GM12873 (cell line): ENCODE results near the gene FAM83C.

Experiments
- CTCF ChIP-seq: IDR thresholded peaks from 2 replicates; pipeline ENCODE4 v1.5.1; 2012; ENCODE audit warnings: low read depth, mild to moderate bottlenecking, moderate library complexity, low read length, control low read depth; ENCODE audit not compliant: insufficient read depth; ENCODE audit errors: missing control alignments

The FAM83C gene

DNA sequence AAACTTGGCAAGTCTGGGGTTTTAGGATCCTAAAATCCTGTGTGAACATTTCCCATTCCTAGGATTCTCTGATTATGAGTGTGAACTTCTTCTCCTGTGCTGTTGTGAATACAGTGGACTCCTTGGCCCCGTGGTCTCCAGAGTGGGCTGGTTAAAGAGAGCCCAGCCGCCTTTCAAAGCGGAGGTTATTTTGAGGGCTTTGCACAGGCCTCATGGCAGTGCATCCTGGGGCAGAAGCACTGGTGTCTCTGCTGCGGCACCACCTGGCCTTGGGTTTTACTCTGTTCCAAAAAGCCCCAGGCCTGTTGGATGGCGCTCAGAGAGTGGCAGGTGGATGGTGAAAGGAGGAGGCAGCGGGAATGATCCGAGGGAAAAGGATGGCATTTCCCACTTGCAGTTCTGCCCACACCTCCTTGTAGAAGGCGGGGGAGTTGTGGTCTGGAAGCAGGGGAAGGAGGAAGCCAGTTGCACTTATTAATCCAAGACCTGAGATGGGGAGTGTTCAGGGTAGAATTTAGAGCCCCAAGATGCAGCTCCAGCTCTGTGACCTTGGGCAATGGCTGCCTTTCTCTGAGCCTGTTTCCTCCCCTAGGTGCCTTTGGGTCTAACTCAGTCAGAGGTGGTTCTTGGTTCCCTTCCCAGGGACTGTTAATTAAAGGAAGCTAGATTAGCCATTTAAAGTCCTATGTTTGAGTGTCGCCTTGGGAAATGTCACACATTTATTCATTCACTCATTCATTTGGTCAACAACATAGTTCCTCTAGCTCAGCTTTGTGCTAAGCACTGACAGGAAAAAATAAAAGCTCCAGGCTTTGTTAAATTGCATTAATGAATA is 43.4 kb downstream of the FAM83C start:
- no peak for TF ChIP-seq CTCF

DNA sequence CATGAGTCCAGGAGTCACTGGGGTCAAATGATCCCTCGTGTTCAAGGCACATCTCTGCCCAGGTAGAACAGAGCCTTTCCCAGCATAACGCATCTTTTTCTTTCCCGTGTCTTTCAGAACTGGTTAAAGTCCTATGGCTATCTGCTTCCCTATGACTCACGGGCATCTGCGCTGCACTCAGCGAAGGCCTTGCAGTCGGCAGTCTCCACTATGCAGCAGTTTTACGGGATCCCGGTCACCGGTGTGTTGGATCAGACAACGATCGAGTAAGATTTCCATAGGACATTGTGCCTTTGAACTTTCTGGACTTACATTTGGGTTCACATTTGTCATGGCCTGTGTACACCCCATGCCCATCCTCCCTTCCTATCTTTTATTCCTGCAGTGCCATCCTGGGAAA is 45.5 kb downstream of the FAM83C start:
- no peak for TF ChIP-seq CTCF

DNA sequence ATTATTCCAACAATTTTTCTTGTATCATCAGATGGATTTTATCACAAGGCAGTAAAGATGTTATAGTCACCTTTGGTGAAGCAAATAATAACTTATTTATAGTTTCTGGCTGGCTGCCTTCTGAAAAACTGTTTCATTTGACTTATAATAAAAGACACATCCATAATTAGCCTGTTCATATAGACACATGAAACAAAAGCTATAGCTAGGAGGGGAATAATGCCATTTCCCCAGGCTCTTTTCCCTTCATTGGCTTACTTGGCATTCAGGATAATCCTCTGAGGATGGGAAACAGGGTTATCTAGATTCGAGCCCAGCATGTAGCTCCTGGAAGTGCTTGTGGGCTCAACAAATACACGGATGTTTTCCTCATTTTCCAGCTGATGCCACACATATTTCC is 48.2 kb downstream of the FAM83C start:
- no peak for TF ChIP-seq CTCF

DNA sequence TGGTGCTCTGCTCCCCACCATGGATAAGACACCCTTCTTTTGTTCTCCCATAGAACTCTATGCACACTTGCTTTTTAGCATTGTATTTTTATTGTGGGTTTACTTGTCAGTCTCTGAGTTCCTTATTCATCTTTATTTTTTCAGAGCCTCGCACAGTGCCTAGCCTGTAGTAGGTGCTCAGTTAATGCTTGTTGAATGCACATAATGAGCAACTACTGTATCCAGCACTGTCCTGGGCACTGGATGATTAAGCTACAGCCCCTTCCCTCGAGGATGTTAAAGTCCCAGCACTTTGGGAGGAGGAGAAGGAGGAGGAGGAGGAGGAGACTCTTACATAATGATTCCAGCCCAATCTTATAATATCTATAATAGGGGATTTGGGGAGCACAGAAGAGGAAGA is 48.9 kb downstream of the FAM83C start:
- no peak for TF ChIP-seq CTCF

- TF ChIP-seq CTCF: no peak
Observed at GRCh38 chr20:35240811-35241293, 51.4 kb downstream of the FAM83C start.

DNA sequence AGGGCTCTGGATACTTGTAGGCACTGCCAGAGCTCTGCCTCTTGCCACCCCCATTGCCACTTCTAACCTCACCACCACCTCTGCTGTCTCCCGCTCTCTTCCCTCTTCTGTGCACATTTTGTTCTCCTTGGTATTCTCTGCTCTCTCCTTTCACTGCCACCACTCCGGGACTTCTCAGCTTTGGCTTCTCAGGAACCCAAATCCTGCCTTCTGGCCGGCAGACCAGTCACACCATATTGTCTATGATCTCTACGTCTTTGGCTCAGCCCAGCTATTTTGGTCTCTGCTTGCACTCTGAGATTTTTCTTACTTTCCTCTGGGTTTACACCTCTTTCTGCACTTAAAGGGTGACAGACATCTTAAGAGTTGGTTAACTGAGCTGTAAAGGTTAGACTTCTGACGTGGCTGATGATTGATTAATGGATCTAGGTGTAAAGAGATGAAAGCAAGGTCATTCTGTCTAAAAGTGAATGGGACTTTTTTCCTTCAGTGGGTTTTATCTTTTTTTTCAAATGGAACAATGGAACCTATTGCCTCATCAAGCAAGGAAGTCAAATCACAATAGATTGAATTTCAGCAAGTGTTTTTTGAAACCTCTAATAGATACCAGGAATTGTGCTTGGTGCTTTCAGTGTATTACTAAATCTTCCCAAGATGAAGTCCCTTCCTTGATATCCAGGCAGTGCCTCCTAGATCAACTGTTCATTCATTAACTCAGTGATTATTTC is 52.0 kb downstream of the FAM83C start:
- TF ChIP-seq CTCF: no peak

- TF ChIP-seq CTCF: no peak
Observed at GRCh38 chr20:35238735-35239134, 53.5 kb downstream of the FAM83C start.
